ENCODE measurements around the gene NME9.

- TF ChIP-seq USF1 (IDR thresholded peaks at IDR 0.05): no peak
- TF ChIP-seq EP300 (IDR thresholded peaks at IDR 0.05; ENCODE audit: borderline replicate concordance): no peak
- TF ChIP-seq ZBTB7A (IDR thresholded peaks at IDR 0.05; ENCODE audit: low read depth): no peak
- TF ChIP-seq RAD21 (IDR thresholded peaks at IDR 0.05; ENCODE audit: low read depth): no peak
- TF ChIP-seq CEBPB (IDR thresholded peaks at IDR 0.05): no peak
- no peak for TF ChIP-seq MAX (IDR thresholded peaks at IDR 0.05)
- no peak for TF ChIP-seq REST (IDR thresholded peaks at IDR 0.05; ENCODE audit: low read depth)
- no peak for TF ChIP-seq EGR1 (IDR thresholded peaks at IDR 0.05)
- TF ChIP-seq YY1 (IDR thresholded peaks at IDR 0.05; ENCODE audit: low read depth): no peak
- TF ChIP-seq TAF1 (IDR thresholded peaks at IDR 0.05; ENCODE audit: low read depth): no peak
- TF ChIP-seq TCF12 (IDR thresholded peaks at IDR 0.05; ENCODE audit: low read depth): no peak
- no peak for TF ChIP-seq CREB1 (IDR thresholded peaks at IDR 0.05; ENCODE audit: low read depth)
- no peak for TF ChIP-seq TEAD4 (IDR thresholded peaks at IDR 0.05)
- no peak for TF ChIP-seq NFIC (IDR thresholded peaks at IDR 0.05)
Observed at GRCh38 chr3:138282836-138283235, 46.8 kb downstream of the NME9 start.
